ENCODE measurements around the gene HOXB6. TPM values are rescaled to one million over a fixed set of nuclear protein-coding genes. Genes with fewer than 3 reads are reported as not detected.

HOXB6 gene
- 1 to 10 TPM in 1 of 2 experiments, under 1 TPM in 1; 0.58 to 1.1 TPM for total RNA-seq

GRCh38 chr17:48604770-48605329 lies at the start of gene HOXB6:
Gene HOXB6 (minus strand): TSS chr17:48604986. CDS start chr17:48598150, 6,836 bp downstream.
- Mint-ChIP-seq H3K27me3 (peaks cover 95% of the 10 kb centered on the region), H3K27ac (no peak within 1 kb of the TSS), H3K4me3 (peak within 1 kb of the TSS; percentile 22), H3K4me1 (peaks cover 37% of the 10 kb centered on the region), H3K36me3 (no peaks in the 10 kb centered on the region), H3K9me3 (ENCODE audit: low read depth) (no peaks in the 10 kb centered on the region)
- no peak for ATAC-seq
- no peak for DNase-seq
- CTCF ChIA-PET = interaction anchor here (0.8 kb wide), 1 partner anchor 17 kb away, joined by 4 read pairs; no protein-coding TSS in a partner anchor

- DNase-seq = no peak
- no peak overlapping the region for H3K4me3 Mint-ChIP-seq
- peaks cover 2% of the 10 kb centered on the region for H3K36me3 Mint-ChIP-seq
- peaks cover 35% of the 10 kb centered on the region for H3K27me3 Mint-ChIP-seq
- CTCF ChIA-PET = interaction anchor here (0.7 to 3.5 kb wide), 5 partner anchors 13 to 672 kb away, joined by 4 to 23 read pairs (median 5); no protein-coding TSS in a partner anchor
- ATAC-seq = no peak
- H3K27ac Mint-ChIP-seq = no peak overlapping the region
- H3K4me1 Mint-ChIP-seq = peaks cover 39% of the 10 kb centered on the region
- no peaks in the 10 kb centered on the region for H3K9me3 Mint-ChIP-seq (ENCODE audit: low read depth)
Measured at GRCh38 chr17:48649741-48650140, 45.0 kb upstream of the HOXB6 start.

DNA sequence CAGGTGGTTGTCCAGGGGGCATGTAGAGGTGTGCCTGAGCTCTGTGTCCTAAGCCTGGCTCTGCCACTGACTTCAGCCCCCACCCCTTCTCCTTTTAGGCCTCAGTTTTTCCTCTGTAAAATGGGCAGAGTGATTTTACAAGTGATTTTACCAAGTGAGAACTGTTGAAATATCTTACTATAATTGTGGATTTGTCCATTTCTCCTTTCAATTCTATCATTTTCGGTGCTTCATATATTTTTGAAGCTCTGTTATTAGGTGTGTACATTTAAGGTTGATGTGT lies 43.1 kb upstream of the HOXB6 start:
- peak overlapping the region; percentile 89 for H3K4me3 Mint-ChIP-seq
- H3K9me3 Mint-ChIP-seq (ENCODE audit: low read depth) = no peaks in the 10 kb centered on the region
- ATAC-seq (no peak), DNase-seq (no peak)
- peaks cover 4% of the 10 kb centered on the region for H3K36me3 Mint-ChIP-seq
- peaks cover 55% of the 10 kb centered on the region for H3K4me1 Mint-ChIP-seq
- CTCF ChIA-PET = interaction anchor here (0.6 to 3.5 kb wide), 7 partner anchors 12 to 58 kb away, joined by 3 to 23 read pairs (median 7); partner anchors contain the start of gene HOXB3
- peak overlapping the region; percentile 78 for H3K27ac Mint-ChIP-seq
- peaks cover 54% of the 10 kb centered on the region for H3K27me3 Mint-ChIP-seq

DNA sequence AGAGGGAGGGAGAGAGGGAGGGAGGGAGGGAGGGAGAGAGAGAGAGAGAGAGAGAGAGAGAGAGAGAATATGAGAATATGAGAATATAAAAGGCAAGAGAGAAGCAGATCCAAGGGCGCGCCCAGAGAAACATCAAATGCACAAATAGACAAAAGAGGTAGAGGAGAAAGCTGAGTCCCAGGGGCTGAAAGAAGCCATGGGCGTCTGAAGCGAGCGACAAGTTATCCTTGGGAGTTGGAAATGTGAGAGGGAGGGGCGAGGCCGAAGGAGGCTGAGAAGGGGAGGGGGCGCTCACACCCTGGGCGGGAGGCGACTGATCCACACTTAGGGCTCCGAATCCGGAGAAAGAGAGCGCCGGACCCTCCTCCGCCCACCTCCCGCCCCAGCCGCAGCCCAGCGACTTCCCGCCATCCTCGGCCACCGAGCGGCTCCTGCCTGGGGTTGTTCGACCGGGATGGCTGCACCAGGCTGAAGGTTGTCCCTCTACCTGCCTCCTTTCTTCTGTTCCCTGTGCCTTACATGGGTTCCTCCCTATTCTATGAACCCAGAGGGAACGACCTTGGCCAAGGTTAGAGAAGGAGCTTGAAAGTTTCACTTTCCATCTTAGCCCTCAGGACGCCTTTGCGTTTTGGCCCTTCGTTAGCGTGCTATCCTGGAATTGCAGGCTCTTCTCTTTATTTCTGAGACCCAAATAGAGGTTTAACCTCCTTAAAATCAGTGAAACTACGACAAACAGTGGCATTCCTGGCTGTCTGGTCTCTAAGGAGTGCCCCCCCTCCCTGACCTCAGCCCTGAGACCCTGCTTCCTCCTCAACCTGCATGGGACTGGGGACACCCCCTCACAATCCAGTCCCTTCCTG lies 42.5 kb upstream of the HOXB6 start:
- Mint-ChIP-seq H3K27ac (peak overlapping the region; percentile 87), H3K9me3 (ENCODE audit: low read depth) (no peaks in the 10 kb centered on the region), H3K4me3 (peak overlapping the region; percentile 89), H3K27me3 (peaks cover 58% of the 10 kb centered on the region), H3K36me3 (peaks cover 4% of the 10 kb centered on the region), H3K4me1 (peaks cover 56% of the 10 kb centered on the region)
- CTCF ChIA-PET = interaction anchor here (0.6 to 3.5 kb wide), 8 partner anchors 11 to 57 kb away, joined by 3 to 23 read pairs (median 6); partner anchors contain the start of gene HOXB3
- DNase-seq = no peak
- peak; percentile 35 for ATAC-seq

DNA sequence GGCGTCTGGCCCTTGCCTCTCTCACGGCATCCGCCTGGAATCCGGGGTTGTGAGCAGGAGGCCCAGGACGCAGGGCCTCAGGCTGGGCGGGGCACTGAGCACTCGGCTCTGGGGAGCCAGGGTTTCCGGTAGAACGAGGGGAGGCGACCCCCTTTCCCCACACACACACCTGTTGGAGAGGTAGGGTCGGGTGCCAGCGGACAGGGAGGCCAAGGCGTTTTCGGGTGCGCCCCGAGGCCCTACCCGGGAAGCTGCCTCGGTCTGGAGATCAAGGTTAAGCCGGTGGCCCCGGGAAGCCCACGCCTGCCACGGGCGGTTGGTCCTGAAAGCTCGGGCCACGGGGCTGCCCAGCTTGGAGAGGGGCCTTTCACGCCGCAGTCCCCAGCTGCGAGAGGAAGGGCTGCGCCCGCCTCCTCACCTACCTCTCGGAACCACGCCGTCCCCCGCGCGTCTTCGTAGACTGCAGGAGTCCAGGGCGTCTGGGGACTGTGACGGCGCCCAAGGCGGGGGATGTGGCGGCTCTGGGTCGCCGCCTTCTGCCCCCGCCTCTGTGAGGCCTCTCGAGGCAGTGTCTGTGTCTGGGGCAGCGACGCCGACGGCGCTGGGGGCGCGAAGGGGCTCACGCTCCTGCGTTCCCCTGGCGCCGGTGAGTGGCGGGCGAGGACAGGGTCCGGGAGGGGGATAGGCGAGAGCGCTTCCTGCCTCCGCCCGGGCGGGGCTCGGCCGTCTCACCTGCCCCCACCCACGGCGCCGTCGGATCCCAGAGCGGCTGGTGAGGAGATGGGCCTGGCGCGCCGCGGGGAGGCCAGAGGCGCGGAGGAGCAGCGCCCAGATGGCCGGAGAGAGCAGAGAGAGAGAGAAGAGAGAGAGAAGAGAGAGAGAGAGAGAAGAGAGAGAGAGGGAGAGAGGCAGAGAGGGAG lies 41.7 kb upstream of the HOXB6 start:
- H3K27ac Mint-ChIP-seq = peak overlapping the region; percentile 87
- H3K9me3 Mint-ChIP-seq (ENCODE audit: low read depth) = no peaks in the 10 kb centered on the region
- CTCF ChIA-PET = interaction anchor here (1.0 to 3.2 kb wide), 5 partner anchors 10 to 33 kb away, joined by 3 to 12 read pairs (median 4); partner anchors contain the start of gene HOXB9
- peak overlapping the region; percentile 89 for H3K4me3 Mint-ChIP-seq
- peak; percentile 80 for ATAC-seq
- peaks cover 62% of the 10 kb centered on the region for H3K27me3 Mint-ChIP-seq
- H3K4me1 Mint-ChIP-seq = peaks cover 55% of the 10 kb centered on the region
- peaks cover 7% of the 10 kb centered on the region for H3K36me3 Mint-ChIP-seq
- peak; percentile 69 for DNase-seq

- peak overlapping the region; percentile 45 for H3K27ac Mint-ChIP-seq
- no peaks in the 10 kb centered on the region for H3K9me3 Mint-ChIP-seq (ENCODE audit: low read depth)
- H3K36me3 Mint-ChIP-seq = peaks cover 7% of the 10 kb centered on the region
- H3K27me3 Mint-ChIP-seq = peaks cover 70% of the 10 kb centered on the region
- CTCF ChIA-PET = interaction anchor here (1.1 to 3.2 kb wide), 4 partner anchors 9 to 27 kb away, joined by 3 to 12 read pairs (median 8); partner anchors contain the start of gene HOXB9
- peak overlapping the region; percentile 89 for H3K4me3 Mint-ChIP-seq
- H3K4me1 Mint-ChIP-seq = peaks cover 56% of the 10 kb centered on the region
- ATAC-seq (no peak), DNase-seq (no peak)
Measured at GRCh38 chr17:48645639-48646182, 40.9 kb upstream of the HOXB6 start.

GRCh38 chr17:48644910-48645557 lies 40.2 kb upstream of the HOXB6 start:
- peaks cover 7% of the 10 kb centered on the region for H3K36me3 Mint-ChIP-seq
- peak overlapping the region; percentile 89 for H3K4me3 Mint-ChIP-seq
- ATAC-seq (no peak), DNase-seq (no peak)
- no peaks in the 10 kb centered on the region for H3K9me3 Mint-ChIP-seq (ENCODE audit: low read depth)
- CTCF ChIA-PET = interaction anchor here (0.8 to 3.2 kb wide), 5 partner anchors 8 to 47 kb away, joined by 3 to 12 read pairs (median 7); no protein-coding TSS in a partner anchor
- peaks cover 77% of the 10 kb centered on the region for H3K27me3 Mint-ChIP-seq
- H3K27ac Mint-ChIP-seq = no peak overlapping the region
- H3K4me1 Mint-ChIP-seq = peaks cover 54% of the 10 kb centered on the region

- H3K4me1 Mint-ChIP-seq = peaks cover 49% of the 10 kb centered on the region
- CTCF ChIA-PET = interaction anchor here (0.9 to 1.3 kb wide), 3 partner anchors 12 to 46 kb away, joined by 3 to 7 read pairs (median 3); no protein-coding TSS in a partner anchor
- no peak for DNase-seq
- peaks cover 83% of the 10 kb centered on the region for H3K27me3 Mint-ChIP-seq
- no peak for ATAC-seq
- H3K9me3 Mint-ChIP-seq (ENCODE audit: low read depth) = no peaks in the 10 kb centered on the region
- H3K36me3 Mint-ChIP-seq = peaks cover 7% of the 10 kb centered on the region
- H3K27ac Mint-ChIP-seq = no peak overlapping the region
- H3K4me3 Mint-ChIP-seq = no peak overlapping the region
Measured at GRCh38 chr17:48644159-48644558, 39.4 kb upstream of the HOXB6 start.

DNA sequence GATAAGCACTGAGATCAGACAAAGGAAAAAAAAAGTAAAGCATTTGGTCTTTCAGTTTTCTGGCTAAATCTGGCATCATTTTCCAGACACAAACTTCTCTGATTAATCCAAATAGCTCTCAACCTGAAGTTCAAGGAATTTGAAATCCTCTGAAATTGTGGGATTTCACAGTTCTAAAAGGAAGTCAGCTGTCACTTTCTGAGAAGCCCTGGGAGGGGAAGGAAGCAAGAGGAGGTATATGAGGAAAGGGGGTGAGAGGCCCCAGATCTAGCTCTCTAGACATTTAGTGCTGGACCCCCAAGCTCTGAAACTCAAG lies 38.9 kb upstream of the HOXB6 start:
- Mint-ChIP-seq H3K27ac (no peak overlapping the region), H3K36me3 (peaks cover 7% of the 10 kb centered on the region), H3K4me1 (peaks cover 48% of the 10 kb centered on the region), H3K4me3 (no peak overlapping the region), H3K27me3 (peaks cover 88% of the 10 kb centered on the region), H3K9me3 (ENCODE audit: low read depth) (no peaks in the 10 kb centered on the region)
- ATAC-seq = no peak
- CTCF ChIA-PET = interaction anchor here (1.2 to 13.1 kb wide), 3 partner anchors 11 to 42 kb away, joined by 3 to 190 read pairs (median 7); partner anchors contain the start of gene HOXB9
- DNase-seq = no peak

DNA sequence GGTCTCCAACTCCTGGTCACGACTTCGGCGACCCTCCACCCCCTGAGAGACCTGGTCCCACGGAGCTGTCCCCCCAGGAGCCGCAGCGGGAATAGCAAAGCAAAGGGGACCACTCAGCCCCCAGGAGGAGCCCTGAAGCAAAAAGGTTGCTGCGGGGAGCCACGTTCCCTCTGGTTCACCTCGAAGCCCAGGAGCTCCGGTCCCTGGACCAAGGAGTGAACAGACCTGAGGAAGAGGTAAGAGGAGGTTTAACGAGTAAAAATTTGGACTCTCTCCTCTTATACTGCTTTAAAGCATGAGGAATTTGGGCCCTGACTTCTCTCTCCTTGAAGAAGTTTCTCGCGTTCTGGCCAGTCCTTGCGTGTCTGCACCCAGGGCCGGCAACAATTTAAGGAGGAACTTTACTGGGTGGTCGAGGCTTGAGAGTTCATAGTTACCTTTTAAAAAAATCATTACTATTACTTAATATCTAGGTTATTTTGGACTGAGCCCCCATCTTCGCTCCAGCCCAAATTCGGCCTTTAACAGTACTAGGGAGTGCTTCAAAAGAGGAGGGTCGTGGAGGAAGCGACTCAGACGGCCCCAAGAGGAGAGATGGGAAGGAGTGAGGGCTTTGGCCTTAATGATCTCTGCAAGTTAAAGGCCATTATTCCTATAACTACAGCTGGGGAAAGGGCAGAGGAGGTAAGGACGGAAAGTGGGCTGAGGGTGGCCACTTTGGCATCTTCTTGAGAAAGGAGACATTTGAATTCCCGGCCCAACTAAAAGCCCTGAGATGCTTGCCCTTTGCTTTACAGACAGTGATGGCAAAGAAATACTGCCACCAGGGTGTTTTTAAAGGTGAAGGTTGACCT lies 38.3 kb upstream of the HOXB6 start:
- ATAC-seq = no peak
- no peak for DNase-seq
- Mint-ChIP-seq H3K4me1 (peaks cover 47% of the 10 kb centered on the region), H3K4me3 (no peak overlapping the region), H3K27ac (no peak overlapping the region), H3K9me3 (ENCODE audit: low read depth) (no peaks in the 10 kb centered on the region), H3K27me3 (peaks cover 88% of the 10 kb centered on the region), H3K36me3 (peaks cover 8% of the 10 kb centered on the region)
- CTCF ChIA-PET = interaction anchor here (1.2 to 13.1 kb wide), 3 partner anchors 11 to 41 kb away, joined by 3 to 190 read pairs (median 7); partner anchors contain the start of gene HOXB9

DNA sequence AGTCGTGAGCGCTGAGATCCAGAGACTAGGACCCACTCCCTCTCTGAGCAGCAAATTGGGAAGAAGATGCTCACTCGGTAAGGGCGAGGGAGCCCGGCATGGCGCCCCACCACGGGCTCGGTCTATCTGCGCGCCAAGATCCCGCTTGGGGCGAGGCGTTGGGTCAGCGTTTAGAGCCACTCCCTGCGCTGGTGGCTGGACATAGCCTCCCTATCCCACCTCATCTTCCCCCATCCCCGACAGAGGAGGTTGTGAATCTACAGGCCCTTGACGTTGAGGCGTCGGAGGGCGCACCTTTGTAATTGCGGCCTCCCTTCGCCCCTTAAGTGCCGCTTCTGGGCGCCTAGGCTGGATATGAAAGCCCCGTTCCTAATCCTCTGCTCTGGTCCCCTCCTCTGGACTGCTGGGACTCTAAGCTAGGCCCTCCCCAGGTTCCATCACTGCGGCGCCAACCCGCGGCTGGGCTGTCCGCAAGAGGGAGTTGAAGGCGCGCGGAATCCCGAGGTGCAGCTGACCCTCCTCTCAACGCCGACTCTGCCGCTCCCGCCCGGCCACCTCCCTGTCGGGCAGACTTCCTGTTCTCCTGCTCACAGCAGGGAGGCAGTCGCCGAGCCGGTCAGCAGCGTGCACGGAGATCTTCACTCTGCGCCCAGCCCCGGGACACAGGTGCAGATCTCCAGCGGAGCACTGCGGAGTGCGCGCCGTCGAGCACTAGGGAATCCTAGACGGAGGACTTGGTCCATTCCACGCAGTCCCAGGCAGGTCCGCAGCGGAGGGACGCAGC lies 37.5 kb upstream of the HOXB6 start:
- peaks cover 8% of the 10 kb centered on the region for H3K36me3 Mint-ChIP-seq
- no peaks in the 10 kb centered on the region for H3K9me3 Mint-ChIP-seq (ENCODE audit: low read depth)
- H3K4me1 Mint-ChIP-seq = peaks cover 42% of the 10 kb centered on the region
- peak overlapping the region; percentile 36 for H3K4me3 Mint-ChIP-seq
- ATAC-seq = no peak
- H3K27me3 Mint-ChIP-seq = peaks cover 91% of the 10 kb centered on the region
- CTCF ChIA-PET = interaction anchor here (1.3 to 13.1 kb wide), 2 partner anchors 19 to 41 kb away, joined by 3 to 190 read pairs; partner anchors contain the start of gene HOXB9
- DNase-seq = no peak
- H3K27ac Mint-ChIP-seq = no peak overlapping the region

Data from activated CD8-positive, alpha-beta memory T cell treated with anti-CD3 and anti-CD28 coated beads, Interleukin-2, amount 10 ng/mL, durations not matched to agents 7 days and 5 days (primary cell).